Stimulated activated naive CD8-positive, alpha-beta T cell treated with anti-CD3 and anti-CD28 coated beads, Interleukin-15, Interleukin-2, amounts not matched to agents 100 U/mL and 50 U/mL, for 24 hours (primary cell): Measurements from ENCODE around the gene GRIK2.
"Not testable (repeated sequence)": the region's sequence is repeated elsewhere in the genome, so short reads cannot be mapped to it uniquely, and the experiment has no call there.

Experiments used
- ATAC-seq: fragments of 150-1000 bp; cut with Tn5 transposase; one replicate; pipeline ENCODE4 v1.10.0; 2021
- DNase-seq: peaks from one replicate; pipeline ENCODE4 v3.0.0; 2021

GRIK2 gene

GRCh38 chr6:101393251-101393828 is at the start of gene GRIK2:
GRIK2 (plus strand) TSS chr6:101393708.
- DNase-seq, result peak; percentile 17

GRCh38 chr6:101344885-101345284 is 48.6 kb upstream of the GRIK2 start:
- DNase-seq, result no peak
- ATAC-seq, result no peak

More at GRCh38 chr6:101393251-101393828, at the start of gene GRIK2:
- ATAC-seq, result no peak

DNA sequence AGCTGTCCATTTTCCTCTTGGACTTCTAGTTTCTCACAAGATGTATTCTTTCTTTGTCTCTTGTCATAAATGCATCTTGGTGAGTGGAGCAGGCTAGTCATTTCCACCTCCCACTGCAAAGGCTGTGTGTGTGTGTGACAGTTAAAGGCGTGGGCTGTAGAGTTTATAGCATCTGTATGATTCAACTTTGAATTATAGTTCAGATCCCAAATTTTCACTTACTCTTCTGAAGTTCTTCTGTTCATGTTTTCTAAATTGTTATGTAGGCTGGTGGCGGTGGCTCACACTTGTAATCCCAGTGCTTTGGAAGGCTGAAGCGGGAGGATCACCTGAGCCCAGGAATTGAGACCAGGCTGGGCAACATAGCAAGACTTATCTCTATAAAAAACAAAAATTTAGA is 44.7 kb upstream of the GRIK2 start:
- no peak for DNase-seq

GRCh38 chr6:101350631-101351030 is 42.9 kb upstream of the GRIK2 start:
- not testable (repeated sequence) for DNase-seq, ATAC-seq

More for the DNA sequence above, 44.7 kb upstream of the GRIK2 start:
- no peak for ATAC-seq

- ATAC-seq (no peak), DNase-seq (no peak)
These were observed 42.3 kb upstream of the GRIK2 start for GRCh38 chr6:101351173-101351572.

GRCh38 chr6:101352316-101352715 is 41.2 kb upstream of the GRIK2 start:
- DNase-seq (no peak), ATAC-seq (no peak)

GRCh38 chr6:101365181-101365580 is 28.3 kb upstream of the GRIK2 start:
- no peak for DNase-seq
- no peak for ATAC-seq

GRCh38 chr6:101379926-101380325 is 13.6 kb upstream of the GRIK2 start:
- no peak for ATAC-seq

DNA sequence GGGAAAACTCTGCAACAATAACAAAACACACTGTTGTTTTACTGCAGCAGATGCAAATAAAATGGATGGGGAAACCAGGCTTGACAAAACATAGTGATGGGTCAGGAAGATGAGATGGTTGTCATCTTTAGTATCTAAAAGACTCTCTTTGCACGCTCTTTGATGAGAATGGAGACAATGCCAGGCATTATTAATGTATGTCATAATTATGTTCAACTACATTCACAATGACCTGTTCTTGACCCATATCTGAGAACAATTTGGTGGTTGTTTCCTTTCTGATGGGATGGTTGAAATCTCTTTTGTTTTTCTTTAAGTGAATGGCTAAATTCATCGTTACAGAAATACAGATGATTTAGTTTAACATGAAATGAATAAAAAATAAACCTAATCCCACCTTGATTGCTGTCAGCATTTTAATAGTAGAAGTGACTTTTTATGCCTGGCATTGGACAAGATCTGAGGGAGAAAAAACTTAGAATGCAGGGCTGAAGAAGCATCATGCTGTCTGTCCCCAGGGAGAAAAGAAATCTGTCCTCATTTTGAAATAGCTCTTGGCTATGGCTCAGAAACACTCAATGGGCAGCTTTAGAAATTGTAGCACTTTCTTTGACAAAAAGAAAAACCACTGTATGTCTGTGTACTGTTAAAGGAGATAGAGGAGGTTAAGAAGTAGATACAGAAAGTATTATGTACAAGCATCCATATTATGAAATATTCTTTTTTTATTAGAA is 12.4 kb upstream of the GRIK2 start:
- no peak for DNase-seq
- no peak for ATAC-seq

More at GRCh38 chr6:101379926-101380325, 13.6 kb upstream of the GRIK2 start:
- DNase-seq, result no peak

DNA sequence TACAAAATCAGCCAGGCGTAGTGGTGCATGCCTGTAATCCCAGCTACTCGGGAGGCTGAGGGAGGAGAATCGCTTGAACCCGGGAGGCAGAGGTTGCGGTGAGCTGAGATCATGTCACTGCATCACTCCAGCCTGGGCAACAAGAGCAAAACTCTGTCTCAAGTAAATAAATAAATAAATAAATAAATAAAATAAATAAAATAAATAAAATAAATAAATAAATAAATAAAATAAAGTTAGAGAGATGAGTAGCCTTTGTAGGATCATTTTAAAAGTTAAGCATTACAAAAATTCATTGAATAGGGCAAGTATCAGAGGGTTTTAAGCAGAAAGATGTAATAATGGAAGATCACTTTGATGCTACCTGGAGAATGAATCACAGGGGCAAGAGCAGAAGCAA is 9.8 kb upstream of the GRIK2 start:
- not testable (repeated sequence) for DNase-seq, ATAC-seq

DNA sequence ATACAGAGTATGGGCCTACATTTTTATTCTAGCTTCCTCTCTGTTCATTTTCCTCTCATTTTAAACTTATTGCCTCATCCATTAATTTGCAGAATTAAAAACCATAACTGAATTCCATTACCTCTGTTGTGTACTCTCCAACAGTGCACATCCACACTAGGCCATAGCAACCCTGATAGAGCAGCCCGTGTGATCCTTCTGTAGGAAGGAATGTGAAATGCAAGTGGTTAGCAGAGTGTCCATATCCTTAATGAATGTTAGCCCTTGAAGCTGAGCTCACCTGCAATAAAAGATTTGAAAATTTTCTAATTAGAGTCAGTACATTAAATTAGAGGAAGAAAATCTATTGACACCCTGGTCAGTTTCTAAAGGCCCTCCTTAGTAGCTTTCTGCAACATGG is 6.5 kb upstream of the GRIK2 start:
- DNase-seq (no peak), ATAC-seq (no peak)

- ATAC-seq (no peak), DNase-seq (no peak)
These were observed 1.5 kb upstream of the GRIK2 start for GRCh38 chr6:101391772-101392585.

DNA sequence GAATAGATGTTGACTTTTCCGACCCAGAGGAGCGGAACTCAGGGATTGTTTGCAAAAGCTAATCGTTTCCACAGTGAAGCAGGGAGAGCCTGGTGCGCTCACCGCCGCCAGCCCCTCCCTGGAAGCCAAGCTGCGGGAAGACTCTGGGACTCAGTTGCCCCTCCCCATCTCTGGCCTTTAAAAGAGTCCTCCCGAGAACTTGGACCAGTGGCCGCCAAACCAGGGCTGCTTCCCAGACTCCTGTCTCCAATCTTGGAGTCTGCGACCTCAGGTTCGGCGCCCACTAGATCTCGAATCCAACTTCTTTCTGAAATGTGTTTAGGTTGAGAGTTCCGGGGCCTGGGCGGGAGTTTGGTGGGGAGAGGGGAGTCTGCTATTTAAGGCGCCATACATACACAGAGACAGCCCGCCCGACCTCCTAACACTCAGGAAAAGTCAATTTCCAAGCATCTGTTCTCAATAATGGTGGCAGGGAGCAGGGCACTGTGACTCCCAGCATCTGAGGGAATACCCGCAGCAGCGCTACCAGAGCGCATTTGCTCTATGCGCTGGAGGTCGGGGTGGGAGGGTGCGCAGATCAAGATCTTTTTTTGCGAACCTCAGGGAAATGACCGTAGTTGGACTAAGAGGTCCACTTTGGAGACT is 800 bp upstream of the GRIK2 start:
- DNase-seq, result no peak
- ATAC-seq, result no peak

- no peak for DNase-seq
- ATAC-seq, result no peak
These were observed 332 bp downstream of the GRIK2 start for GRCh38 chr6:101393829-101394251.

DNA sequence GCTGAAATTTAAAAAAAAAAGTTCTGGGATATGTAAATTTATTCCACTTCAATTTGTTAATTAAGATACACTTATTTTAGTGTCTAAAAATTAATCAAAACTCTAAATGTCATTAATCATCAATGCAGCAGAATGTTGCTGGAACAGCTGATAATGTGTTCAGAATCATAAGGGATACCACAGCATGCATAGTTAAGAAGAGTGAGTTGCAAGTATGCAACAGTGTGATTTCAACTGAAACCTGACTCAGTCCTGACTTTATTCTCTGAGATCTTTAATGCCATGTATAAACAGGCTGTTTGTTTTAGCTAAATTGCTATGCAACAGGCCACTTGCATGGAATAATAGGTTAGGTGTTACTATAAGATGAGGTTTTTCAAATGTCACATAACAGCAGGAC is 1.4 kb downstream of the GRIK2 start:
- ATAC-seq, result no peak

GRCh38 chr6:101395345-101395744 is 1.8 kb downstream of the GRIK2 start:
- DNase-seq, result no peak
- no peak for ATAC-seq

More for the DNA sequence above, 1.4 kb downstream of the GRIK2 start:
- DNase-seq, result no peak

DNA sequence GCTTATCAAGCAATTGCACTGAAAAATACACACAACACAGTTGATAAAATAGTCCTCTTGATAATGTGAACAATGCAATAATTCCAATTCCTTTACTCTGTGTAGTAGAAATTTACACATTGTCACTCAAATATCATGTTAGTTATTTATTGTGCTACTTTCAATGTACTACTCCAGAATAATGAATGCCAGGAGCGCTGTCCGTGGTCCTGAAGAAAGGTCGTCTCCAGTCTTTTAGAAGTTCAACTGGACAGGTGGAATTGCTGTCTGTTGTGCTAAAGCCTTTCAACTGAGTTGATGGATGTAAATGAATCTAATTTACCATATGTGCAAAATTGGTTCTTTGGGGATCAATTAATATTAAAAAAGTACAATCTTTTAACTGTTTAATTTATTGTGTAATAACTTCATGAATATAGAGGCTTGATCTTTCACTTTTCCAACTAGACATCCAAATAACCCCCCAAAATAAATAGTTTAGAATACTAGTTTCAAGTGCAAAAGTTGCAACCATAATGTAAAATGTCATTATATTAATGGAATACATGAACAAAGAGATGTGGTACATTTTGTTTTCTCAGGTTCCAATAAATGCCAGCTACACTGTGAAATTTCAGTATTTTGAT is 3.2 kb downstream of the GRIK2 start:
- DNase-seq (peak; percentile 46), ATAC-seq (no peak)

DNA sequence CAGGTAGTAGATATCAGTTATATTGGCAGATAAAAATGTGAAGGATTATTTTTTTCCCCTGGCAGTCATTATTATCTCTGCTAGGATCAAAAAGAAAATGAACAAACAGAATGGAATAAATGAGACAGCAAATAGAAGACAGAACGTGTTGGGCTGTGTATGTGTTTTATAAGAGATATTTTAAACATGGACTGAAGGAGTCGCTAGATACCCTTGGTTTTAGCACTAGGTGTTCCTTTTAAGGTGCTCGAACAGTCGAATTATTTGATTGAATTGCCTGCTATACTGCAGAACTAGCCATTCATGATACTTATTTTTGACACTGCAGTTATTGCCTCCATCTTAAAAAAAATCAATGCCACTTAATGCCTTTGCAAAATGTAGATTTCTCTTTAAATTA is 3.7 kb downstream of the GRIK2 start:
- ATAC-seq (no peak), DNase-seq (no peak)

DNA sequence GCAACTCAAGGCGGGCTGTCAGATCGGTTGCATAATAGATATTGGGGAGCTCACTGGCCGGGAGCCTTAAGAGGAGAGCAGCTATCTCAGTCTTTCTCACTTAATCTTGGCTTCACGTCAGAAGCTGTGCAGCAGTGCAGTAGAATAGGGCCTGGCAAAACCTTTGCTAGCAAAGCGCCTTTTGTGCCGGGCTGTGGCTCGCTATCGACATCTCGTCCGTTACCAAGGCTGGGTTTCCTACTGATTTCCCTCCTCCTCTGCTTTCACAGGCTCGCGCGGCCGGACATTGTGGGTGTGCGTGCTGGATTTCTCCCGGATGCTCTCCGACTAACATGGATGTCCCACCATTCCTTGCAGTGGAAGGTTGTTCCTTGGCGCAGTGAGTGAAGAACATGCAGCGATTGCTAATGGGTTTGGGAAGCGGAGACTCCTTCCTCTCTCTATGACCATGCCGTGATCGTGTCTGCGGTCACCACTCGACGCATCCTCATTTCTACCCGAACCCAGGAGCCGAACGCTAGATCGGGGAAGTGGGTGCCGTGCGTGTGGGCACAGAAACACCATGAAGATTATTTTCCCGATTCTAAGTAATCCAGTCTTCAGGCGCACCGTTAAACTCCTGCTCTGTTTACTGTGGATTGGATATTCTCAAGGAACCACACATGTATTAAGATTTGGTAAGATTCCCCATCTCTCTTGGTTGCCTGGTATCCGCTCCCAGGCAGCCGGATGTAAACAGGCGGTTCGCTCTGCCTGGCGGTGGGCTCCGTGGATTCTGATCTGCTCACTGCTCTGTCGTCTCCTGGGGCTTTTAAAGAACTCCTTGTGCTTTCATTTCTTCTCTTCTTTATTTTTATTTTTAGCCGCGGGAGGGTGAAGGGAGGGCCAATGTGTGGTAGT is 5.5 kb downstream of the GRIK2 start:
- no peak for DNase-seq
- no peak for ATAC-seq

DNA sequence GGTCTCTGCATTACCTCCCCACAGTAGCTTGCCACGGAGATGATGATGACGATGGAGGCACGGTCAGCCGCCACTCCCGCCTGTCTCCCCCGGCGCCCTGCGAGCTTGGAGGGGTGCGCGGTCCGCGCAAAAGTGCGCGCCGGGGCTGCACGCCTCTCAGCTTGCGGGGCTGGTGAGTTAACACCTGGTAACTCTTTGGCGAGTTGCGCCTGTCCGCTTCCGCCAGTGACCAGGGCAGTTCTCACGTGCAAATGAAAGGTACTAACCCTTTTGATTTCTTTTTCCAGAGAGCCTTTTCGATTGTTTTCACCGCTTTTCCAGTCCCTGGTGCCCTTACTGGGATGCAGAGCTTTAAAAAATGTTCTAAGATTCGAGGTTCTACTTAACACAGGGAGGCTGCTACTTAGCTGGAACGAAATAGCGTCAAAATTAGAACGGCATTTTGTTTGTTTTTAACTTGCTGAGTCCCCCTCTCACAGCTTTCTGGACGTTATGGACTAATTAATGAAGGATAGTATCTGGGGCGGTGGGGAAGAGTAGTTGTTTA is 6.2 kb downstream of the GRIK2 start:
- DNase-seq (no peak), ATAC-seq (no peak)
